Esophagus mucosa (tissue), 1 donor: ENCODE results near the gene THADA. TPM values are rescaled to one million over a fixed set of nuclear protein-coding genes. Genes with fewer than 3 reads are reported as not detected.
"Not testable (repeated sequence)": the region's sequence is repeated elsewhere in the genome, so short reads cannot be mapped to it uniquely, and the experiment has no call there.

Experiments used
- ATAC-seq: fragments of 200-7000 bp; cut with Tn5 transposase; one replicate; pipeline ENCODE4 v1.9.1; 2020
- total RNA-seq: library from RNA; stranded (reverse); gene quantifications from one replicate; pipeline ENCODE4 v1.2.4, GENCODE V29; 2023
- donor health status: DM: yes; HTN: yes; CAD: no.

Gene THADA
- total RNA-seq, 1 donor from 2014 or later = 20.8 TPM

GRCh38 chr2:43538034-43538670 is 57.7 kb downstream of the THADA start:
- no peak for ATAC-seq

GRCh38 chr2:43537137-43537536 is 58.7 kb downstream of the THADA start:
- ATAC-seq = no peak

DNA sequence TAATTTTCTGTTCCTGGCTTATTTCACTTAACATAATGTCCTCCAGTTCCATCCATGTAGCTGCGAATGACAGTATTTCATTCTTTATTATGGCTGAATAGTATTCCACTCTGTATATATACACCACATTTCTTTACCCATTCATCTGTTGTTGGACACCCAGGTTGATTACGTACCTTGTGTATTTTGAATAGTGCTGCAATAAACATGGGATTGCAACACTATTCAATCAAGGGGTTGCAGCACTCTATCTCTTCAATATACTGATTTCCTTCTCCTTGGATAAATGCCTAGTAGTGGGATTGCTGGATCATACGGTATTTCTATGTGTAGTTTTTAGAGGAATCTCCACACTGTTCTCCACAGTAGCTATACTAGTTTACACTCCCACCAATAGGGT is 61.3 kb downstream of the THADA start:
- ATAC-seq = no peak

- ATAC-seq = not testable (repeated sequence)
These were observed 63.3 kb downstream of the THADA start for GRCh38 chr2:43532572-43532971.

GRCh38 chr2:43531251-43531650 is 64.6 kb downstream of the THADA start:
- no peak for ATAC-seq

DNA sequence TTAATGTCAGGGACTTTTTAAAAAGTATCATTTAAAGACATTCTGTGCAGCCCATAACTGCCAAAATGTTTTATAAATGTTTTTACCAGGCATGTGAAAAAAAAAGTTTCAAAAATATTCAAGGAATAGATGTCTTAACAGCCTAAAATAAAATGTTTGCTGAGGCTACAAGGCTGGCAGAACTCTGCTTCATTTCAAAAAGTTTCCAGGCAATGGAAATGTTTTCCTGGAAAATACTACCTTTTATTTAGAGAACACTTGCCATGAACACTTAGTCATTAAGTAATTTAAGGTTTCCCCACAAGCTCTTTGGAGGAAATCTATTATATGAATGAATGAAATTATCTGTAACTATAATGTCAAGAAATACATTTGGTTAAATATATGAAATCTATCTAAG is 68.8 kb downstream of the THADA start:
- ATAC-seq = no peak

DNA sequence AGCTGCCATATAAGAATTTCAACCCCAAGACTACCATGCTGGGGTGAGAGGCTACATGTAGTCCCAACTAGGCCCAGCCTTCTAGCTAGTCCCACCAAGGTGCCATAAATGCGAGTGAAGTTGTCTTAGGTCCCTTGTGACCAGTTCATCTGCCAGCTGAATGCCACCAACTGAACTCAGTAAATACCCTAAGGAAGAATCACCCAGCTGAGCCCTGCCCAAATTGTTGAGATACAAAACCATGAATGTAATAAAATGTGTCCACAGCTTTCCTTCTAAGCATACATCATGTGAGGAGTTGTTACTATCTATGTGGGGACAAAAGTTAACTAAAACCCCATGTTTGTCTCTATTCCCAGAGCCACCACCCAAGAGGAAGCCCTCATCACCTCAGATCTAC is 70.3 kb downstream of the THADA start:
- ATAC-seq = no peak

GRCh38 chr2:43524177-43524965 is 71.5 kb downstream of the THADA start:
- no peak for ATAC-seq

DNA sequence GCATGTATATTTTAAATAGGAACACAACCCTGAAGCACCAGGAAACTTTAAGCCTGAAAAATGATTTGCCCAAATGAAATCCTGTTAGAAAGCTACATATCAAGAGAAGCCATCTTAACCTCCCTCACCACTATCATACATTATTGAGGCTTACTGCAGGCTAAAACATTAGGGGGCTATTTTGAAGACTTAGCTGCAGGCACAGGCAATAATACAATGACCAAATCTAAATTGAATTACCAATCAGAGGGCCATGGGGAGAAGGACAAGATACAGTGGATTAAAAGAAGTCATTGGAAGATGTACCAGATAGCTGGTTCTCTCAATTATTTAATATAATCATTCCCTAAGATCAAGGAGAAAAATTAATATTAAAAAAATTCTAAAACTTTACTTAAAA is 73.7 kb downstream of the THADA start:
- no peak for ATAC-seq

GRCh38 chr2:43521568-43521967 is 74.3 kb downstream of the THADA start:
- ATAC-seq = no peak

DNA sequence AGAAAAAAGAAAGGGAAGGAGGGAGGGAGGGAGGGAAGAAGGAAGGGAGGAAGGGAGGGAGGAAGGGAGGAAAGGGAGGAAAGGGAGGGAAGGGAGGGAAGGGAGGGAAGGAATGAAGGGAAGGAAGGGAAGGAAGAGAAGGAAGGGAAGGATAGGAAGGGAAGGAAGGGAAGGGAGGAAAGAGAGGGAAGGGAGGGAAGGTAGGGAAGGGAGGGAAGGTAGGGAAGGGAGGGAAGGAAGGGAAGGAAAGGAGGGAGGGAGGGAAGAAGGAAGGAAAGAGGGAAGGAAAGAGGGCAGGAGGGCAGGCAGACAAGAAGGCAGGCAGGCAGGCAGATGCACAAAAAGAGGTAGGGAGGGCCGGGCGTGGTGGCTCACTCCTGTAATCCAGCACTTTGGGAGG is 74.9 kb downstream of the THADA start:
- no peak for ATAC-seq

DNA sequence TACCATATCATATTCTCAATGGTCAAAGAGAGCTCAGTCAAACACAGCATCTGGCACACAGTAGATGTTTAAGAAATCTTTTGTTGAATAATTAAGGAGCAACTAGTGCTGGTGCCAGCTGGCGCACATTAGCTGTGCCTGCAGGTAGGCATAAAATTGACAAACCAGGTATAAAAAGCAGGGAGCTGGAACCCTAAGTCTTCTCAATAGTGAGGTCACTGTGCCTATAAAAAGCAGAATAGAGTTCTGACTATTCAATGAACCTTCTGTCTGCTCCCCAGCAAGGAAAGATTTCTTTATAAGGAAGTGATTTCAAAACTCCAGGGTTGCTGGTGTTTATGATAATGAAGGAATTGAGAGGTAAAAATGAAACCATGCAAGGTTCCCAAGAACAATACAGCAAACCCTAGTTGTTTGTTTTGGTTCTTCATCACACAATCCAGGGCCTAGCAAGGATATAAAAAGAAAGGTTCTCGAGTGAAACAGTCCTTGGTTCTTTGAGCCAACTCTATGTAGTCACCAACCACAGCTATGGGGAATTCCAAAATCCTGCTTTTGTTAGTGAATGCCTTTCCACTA is 76.1 kb downstream of the THADA start:
- peak; percentile 86 for ATAC-seq

DNA sequence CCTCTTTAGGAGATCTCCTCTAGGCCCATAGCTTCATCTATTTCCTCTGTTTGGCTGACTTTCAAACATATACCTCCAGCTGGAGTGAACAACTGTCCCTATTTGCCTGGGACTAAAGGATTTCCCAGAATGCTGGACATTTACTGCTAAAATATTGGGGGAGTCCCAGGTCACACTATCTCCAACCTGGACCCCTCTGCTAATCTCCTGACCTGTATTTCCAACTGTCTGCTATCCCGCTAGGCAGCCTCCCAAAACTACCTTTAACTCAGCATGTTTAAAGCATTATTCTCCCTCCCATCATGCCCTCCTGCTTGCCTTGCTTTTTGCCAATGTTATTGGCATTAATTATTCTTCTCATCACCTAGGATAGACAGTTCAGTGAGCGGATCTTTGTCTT is 77.1 kb downstream of the THADA start:
- ATAC-seq = no peak

- peak; percentile 30 for ATAC-seq
These were observed 77.7 kb downstream of the THADA start for GRCh38 chr2:43518181-43518580.

DNA sequence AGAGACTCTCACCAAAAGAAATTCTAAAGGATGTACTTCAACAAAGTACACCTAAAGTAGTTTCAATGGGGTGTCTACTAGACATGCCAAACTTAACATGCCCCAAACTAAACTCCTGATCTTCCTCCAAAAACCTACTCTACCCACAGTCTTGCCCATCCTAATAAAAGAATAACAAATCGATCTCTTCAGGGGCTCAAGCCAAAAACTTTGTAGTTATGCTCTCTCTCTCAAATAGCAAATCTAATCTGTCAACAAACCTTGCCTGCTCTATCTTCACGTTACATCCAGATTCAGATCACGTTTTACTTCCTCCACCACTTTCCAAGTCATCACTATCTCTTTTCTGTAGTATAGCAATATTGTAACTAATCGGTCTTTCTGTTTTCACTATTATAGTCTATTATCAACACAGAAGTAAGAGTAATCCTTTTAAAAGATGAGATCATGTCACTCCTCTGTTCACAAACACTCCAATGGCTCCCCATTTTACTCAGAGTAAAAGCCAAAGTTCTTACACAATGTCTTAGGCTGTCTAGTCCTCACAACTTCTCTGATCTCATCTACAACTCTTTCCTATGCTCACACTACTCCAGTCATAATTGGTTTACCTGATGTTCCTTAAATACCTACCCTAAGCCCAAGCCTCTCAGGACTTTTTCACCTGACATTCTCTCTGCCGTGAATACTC is 79.9 kb downstream of the THADA start:
- peak; percentile 23 for ATAC-seq

- no peak for ATAC-seq
These were observed 80.6 kb downstream of the THADA start for GRCh38 chr2:43515248-43515647.

- ATAC-seq = no peak
These were observed 82.0 kb downstream of the THADA start for GRCh38 chr2:43513796-43514195.

DNA sequence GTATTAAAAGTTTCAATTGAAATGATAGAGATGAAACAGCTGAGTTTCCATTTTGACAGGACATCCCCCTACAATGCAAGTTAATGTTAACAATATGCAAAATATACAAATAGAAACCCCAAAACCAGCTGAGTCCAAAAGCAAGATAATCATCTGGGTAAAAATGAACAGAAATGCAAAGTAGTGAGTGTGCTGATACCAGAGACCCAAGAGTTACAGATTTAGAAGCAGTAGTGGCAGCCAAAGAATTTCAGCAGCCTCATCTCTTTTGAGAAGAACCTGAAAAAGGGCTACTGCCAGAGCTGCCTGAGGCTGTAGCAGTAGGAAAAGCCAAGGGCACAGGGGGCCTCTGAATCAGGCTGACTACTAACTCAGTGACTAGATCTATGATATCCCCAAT is 82.6 kb downstream of the THADA start:
- ATAC-seq = no peak

- ATAC-seq = no peak
These were observed 84.6 kb downstream of the THADA start for GRCh38 chr2:43511199-43511598.

DNA sequence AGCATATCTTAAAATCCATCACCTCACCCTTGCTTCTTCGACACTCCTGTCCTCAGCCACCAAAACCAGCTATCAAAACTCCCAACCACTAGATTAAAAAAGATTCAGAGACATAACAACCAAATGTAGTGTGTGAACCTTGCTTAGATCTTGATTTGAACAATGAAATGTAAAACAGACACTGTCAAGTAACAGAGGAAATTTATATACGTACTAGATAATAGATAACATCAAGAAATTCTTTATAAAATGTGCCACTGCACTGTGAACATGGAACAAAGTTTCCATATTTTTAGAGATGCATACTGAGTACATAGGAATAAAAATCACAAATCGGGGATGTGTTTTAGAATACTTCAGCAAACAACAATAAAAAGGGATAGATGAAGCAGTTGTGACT is 86.0 kb downstream of the THADA start:
- ATAC-seq = no peak

DNA sequence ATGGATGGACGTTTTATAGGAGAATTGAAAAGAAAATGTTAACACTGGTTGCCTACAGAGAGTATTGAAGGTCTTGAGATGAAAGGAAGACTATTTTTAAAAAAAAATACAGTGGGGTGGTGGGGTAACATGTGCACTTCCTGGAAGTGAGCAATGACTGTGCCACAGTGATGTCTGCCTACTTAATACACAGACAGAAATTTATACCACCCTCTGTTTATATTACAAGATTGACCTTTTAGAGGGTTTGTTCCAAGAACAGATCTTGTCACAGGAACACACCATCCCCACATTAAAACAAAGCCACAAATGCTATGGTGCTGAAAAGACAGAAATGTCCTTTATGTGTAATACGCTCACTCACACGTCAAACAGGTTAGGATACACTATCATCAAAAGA is 87.6 kb downstream of the THADA start:
- no peak for ATAC-seq

DNA sequence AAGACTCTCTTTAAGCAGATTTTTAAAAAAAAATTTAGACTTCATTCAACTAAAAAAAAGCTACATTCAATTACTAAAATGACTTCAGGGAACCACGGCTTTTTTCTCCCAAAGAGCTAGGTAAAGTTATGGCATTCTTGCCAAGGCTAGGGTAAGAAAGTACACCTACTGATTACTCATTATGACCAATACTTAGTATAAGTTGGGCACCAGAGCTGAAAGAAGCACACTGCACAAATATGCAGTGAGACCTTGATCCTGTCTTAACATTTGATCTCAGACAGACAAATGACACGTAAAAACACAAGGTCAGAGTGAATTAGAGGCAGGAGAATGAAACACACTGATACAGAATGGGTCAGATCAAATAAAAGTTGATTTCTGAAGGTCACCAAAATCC is 88.7 kb downstream of the THADA start:
- peak; percentile 59 for ATAC-seq

DNA sequence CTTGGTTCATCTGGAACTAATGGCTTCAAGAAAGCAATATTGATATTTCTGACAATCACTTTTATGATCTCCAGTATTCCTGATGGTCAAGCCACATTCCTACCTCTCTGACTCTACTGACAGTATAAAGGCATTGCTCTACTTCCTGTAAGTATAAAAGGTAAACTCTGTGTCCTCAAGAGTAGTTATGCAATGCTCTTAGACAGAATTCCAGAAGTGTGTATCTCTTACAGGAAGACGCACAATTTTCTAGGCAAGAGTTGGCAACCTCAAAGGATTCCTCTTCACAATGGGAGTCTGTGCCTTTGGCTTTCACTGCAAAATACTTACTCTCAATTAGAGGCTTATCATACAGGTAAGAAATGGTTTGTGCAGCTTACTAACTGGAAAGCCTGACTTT is 100.1 kb downstream of the THADA start:
- ATAC-seq = peak; percentile 43

DNA sequence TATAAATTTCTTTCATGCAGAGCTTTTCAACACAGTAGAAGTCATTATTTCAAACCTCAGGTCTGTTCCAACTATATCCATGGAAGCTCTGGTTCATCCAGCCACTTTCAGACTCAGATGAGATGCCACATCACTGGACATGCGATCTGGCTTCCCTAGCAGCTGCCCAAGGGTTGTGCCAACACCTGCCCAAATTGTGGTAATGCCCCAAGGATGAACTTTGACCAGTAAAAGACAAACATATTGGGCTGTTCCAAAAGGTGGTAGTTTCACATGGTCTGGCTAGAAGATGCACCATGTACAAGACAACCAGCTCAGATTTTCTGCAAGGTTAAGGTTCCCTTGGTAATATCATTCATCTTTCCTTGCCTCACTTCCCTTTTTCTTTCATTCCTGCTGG is 101.9 kb downstream of the THADA start:
- ATAC-seq = no peak
